Activated T-helper 1 cell treated with anti-CD3 and anti-CD28 coated beads, Interleukin-2, amount 50 U/mL, for 16 hours (primary cell): ENCODE results near the gene MAN2A2.

ENCODE experiments used
- DNase-seq, 2 donors: peaks; one replicate each; pipeline ENCODE4 v3.0.0-alpha.2; 2020; ENCODE audit warnings: low read depth in 1 of 2, low spot score in 1 of 2

The MAN2A2 gene

DNA sequence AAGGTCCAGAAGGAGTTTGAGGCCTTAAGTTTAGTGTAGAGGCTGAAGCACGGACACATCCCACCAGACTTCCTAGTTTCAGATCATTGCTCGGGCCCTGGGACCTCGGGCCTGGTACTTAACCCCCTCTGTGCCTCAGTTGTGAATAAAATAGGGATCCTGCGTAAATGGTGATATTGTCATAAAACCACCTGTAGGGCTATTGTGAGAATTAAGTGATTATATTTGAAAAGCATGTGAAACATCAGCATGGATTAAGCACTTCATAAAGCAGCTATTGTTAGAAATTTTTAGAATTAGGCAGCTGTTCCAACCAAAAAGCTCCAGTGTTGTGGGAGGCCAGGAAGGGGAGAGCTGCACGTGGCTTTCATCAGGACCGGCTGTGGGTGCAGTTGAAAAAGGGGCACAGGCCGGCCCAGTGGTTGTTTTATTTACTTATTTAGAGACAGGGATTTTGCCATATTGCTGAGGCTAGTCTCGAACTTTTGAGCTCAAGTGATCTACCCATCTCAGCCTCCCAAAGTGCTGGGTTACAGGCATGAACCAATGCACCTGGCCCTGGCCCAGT lies 56.0 kb downstream of the MAN2A2 start:
- DNase-seq, result no peak

GRCh38 chr15:90959894-90960293 lies 56.8 kb downstream of the MAN2A2 start:
- DNase-seq, result no peak

DNA sequence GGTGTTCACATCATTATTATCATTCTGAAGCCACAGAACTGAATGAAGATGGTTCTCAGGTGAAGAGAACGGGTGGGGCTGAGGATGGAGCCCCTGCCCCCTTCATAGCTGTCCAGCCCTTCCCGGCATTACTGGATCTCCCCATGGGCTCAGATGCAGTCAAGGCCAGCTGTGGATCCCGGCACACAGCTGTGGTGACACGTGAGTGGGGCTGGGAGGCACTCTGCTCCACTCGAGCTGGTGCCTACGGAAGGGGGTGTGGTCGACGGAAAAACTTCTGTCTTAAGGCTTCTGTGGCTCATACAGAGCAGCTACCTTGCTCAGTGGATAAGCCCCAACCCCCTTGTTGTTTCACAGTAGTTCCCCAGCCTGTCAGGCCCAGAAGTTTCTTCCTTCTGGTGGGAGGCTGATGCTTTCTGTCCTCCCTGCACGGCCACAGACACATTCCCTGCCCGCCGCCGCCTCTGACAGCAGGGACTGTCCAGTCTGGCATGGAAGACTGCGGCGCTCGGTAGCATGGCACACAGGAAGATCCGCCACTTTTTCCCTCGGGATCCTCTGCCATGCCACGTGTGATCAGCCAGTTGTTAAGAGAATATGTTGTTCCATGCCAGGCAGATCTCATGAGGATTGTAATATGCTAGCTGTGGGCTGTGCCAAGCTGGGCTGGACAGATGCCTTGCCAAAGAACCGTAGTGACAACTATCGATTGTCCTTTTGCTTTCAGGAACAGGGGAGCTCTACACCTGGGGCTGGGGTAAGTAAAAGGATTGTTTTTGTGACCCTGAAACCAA lies 57.4 kb downstream of the MAN2A2 start:
- no peak for DNase-seq

DNA sequence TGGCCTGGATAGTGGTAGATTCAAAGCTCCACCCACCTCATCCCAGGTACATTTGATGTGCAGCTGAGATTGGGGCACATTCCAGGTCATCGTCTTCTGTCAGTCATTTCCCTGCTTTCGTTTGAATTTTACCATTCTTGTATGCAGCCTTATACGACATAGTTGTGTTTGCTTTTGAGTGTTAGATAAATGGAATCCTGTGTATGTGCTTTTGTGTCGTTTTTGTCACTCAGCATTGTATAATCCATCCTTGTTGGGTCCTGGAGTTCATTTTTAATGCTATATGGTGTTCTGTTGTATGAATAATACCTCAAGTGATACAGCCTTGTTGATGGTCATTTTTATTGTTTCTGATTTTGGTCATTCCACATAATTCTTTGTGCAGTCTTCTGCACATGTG lies 58.9 kb downstream of the MAN2A2 start:
- no peak for DNase-seq

- DNase-seq, result no peak
Observed at GRCh38 chr15:90966262-90966661, 63.2 kb downstream of the MAN2A2 start.

DNA sequence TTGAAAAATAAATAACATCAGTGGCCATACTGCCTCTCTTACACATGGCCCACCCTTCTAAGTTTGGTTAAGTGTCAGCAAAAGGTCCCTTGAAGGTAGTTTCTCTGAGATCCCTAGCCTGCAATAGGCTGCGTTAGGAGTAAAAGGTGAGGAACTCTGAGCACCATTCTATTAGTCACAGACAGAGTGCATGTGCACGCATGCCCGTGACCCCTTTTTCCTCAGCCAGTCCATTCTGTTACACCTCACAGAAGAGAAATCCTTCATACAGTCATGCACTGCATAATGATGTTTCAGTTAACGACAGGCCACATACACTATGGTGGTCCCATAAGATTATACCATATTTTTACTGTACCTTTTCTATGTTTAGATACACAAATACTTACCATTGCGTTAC lies 64.1 kb downstream of the MAN2A2 start:
- DNase-seq, result no peak

GRCh38 chr15:90968434-90968833 lies 65.3 kb downstream of the MAN2A2 start:
- DNase-seq, result no peak

GRCh38 chr15:90970274-90970673 lies 67.2 kb downstream of the MAN2A2 start:
- DNase-seq, result no peak

DNA sequence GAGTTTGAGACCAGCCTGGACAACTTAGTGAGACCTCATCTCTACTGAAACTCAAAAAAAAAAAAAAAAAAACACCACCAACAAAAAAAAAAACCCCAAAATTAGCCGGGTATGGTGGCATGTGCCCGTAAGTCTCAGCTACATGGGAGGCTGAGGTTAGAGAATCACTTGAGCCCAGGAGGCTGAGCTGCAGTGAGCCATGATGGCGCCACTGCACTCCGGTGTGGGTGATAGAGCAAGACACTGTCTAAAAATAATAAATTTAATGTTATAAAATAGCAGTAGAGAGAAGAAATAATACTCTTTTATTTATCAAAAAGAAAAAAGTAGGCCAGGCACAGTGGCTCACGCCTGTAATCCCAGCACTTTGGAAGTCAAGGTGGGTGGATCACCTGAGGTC lies 69.0 kb downstream of the MAN2A2 start:
- no peak for DNase-seq
